Measurements from ENCODE around the gene NEXN. TPM values are rescaled to one million over a fixed set of nuclear protein-coding genes. Genes with fewer than 3 reads are reported as not detected.

Gene NEXN
- total and polyA plus RNA-seq, 2 experiments from 2014 or later: 2.6 to 11.8 TPM

DNA sequence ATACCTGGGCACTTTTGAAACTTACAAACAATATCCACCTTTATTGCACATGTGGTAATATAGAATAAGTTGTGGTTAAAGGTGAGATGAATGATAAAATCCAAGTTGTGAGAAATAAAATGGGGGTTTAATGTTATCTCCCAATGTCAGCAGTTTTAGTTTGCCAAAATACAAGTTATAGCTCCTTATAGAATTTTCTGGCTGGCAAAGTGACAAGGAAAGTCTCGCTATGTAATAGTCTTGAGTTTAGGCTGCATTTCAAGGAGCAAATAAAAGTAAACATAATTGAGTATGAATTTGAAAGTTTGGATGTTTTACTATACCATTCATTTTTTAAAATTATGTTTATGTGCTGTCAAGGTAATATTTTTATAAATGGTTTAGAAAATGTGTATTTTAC is 15.0 kb upstream of the NEXN start:
- ATAC-seq (no peak), DNase-seq (ENCODE audit: low spot score) (no peak)
- H2AFZ ChIP-seq: no peak overlapping the region
- H3K9me2 ChIP-seq (ENCODE audit: insufficient read depth): no peaks in the 10 kb centered on the region
- H4K20me1 ChIP-seq (replicated peaks; ENCODE audit: insufficient read depth): no peaks in the 10 kb centered on the region
- H3K36me3 Mint-ChIP-seq (ENCODE audit: low read depth): peaks cover 11% of the 10 kb centered on the region; the same call in 2 of the 3 replicates
- no peak overlapping the region for H3K27ac Mint-ChIP-seq
- H3K4me3 ChIP-seq: no peak overlapping the region
- H3K27me3 Mint-ChIP-seq (ENCODE audit: insufficient read depth, low read depth, poor library complexity): no peaks in the 10 kb centered on the region
- TF ChIP-seq CREB1 (CRISPR knock-in tag; IDR thresholded peaks at IDR 0.05; ENCODE audit: low read depth) (no peak), EZH2phosphoT487 (IDR thresholded peaks at IDR 0.05; ENCODE audit: unreplicated experiment) (no peak), ZNF331 (CRISPR knock-in tag; IDR thresholded peaks at IDR 0.05; ENCODE audit: low read depth) (no peak), POLR2AphosphoS5 (IDR thresholded peaks at IDR 0.05; ENCODE audit: low read depth) (no peak), NANOG (IDR thresholded peaks at IDR 0.05; ENCODE audit: borderline replicate concordance) (no peak), ZNF114 (CRISPR knock-in tag; IDR thresholded peaks at IDR 0.05) (no peak), EZH2 (IDR thresholded peaks at IDR 0.05; ENCODE audit: low read depth, unreplicated experiment) (no peak)
- TF ChIP-seq, protein P1, sequence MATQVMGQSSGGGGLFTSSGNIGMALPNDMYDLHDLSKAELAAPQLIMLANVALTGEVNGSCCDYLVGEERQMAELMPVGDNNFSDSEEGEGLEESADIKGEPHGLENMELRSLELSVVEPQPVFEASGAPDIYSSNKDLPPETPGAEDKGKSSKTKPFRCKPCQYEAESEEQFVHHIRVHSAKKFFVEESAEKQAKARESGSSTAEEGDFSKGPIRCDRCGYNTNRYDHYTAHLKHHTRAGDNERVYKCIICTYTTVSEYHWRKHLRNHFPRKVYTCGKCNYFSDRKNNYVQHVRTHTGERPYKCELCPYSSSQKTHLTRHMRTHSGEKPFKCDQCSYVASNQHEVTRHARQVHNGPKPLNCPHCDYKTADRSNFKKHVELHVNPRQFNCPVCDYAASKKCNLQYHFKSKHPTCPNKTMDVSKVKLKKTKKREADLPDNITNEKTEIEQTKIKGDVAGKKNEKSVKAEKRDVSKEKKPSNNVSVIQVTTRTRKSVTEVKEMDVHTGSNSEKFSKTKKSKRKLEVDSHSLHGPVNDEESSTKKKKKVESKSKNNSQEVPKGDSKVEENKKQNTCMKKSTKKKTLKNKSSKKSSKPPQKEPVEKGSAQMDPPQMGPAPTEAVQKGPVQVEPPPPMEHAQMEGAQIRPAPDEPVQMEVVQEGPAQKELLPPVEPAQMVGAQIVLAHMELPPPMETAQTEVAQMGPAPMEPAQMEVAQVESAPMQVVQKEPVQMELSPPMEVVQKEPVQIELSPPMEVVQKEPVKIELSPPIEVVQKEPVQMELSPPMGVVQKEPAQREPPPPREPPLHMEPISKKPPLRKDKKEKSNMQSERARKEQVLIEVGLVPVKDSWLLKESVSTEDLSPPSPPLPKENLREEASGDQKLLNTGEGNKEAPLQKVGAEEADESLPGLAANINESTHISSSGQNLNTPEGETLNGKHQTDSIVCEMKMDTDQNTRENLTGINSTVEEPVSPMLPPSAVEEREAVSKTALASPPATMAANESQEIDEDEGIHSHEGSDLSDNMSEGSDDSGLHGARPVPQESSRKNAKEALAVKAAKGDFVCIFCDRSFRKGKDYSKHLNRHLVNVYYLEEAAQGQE (IDR thresholded peaks at IDR 0.05; ENCODE audit: unreplicated experiment): no peak
- no peaks in the 10 kb centered on the region for H3K79me2 ChIP-seq (replicated peaks; ENCODE audit: insufficient read depth)
- H3K9me3 Mint-ChIP-seq: peaks cover 5% of the 10 kb centered on the region; the same call in 1 of the 3 replicates
- no peak overlapping the region for H3K4me2 ChIP-seq
- H3K4me3 Mint-ChIP-seq: no peak overlapping the region
- H3K36me3 ChIP-seq (ENCODE audit: insufficient read depth): no peaks in the 10 kb centered on the region
- H3K27me3 ChIP-seq (ENCODE audit: insufficient read depth): no peaks in the 10 kb centered on the region
- H3K27ac ChIP-seq (ENCODE audit: low read depth): no peak overlapping the region
- H3K4me1 ChIP-seq (ENCODE audit: insufficient read depth): no peaks in the 10 kb centered on the region
- no peaks in the 10 kb centered on the region for H3F3A ChIP-seq (replicated peaks; ENCODE audit: low read depth)
- H3K4me1 Mint-ChIP-seq: no peaks in the 10 kb centered on the region

DNA sequence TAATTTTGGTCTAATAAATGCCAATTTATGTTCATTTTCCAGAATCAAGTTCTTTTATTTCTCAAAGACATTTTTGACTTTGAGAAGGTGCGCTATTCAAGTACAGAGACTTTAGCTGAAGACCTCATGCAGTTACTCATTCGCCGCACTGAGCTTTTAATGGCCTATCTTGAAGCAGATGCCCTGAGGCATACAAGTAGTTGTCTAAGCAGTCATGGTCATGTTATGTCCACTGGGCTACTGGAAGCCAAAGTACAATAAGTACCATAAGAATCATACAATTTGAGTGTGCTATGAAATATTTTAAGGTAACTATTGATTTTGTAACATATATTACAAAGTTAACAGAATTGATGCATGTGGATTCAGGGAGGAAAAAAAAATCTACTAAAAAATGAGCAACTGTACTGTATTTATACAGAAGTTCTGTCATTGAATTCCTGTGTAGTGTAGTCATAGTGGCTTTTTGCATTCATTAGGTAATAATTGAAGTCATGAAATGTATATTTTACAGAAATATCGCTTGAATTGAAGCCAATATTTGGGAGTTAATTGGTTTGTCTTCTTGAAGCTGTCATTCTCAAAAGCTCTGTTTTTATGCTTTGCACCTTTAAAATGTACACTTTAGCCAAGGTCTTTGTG is 13.5 kb upstream of the NEXN start:
- no peaks in the 10 kb centered on the region for H4K20me1 ChIP-seq (replicated peaks; ENCODE audit: insufficient read depth)
- Mint-ChIP-seq H3K9me3 (peaks cover 5% of the 10 kb centered on the region; the same call in 1 of the 3 replicates), H3K4me1 (no peaks in the 10 kb centered on the region), H3K36me3 (ENCODE audit: low read depth) (peaks cover 9% of the 10 kb centered on the region; the same call in 1 of the 3 replicates), H3K4me3 (no peak overlapping the region), H3K27me3 (ENCODE audit: insufficient read depth, low read depth, poor library complexity) (no peaks in the 10 kb centered on the region), H3K27ac (no peak overlapping the region)
- H3K79me2 ChIP-seq (replicated peaks; ENCODE audit: insufficient read depth): no peaks in the 10 kb centered on the region
- TF ChIP-seq EZH2 (IDR thresholded peaks at IDR 0.05; ENCODE audit: low read depth, unreplicated experiment): no peak
- TF ChIP-seq POLR2AphosphoS5 (IDR thresholded peaks at IDR 0.05; ENCODE audit: low read depth): no peak
- no peak overlapping the region for H3K27ac ChIP-seq (ENCODE audit: low read depth)
- ATAC-seq (no peak), DNase-seq (ENCODE audit: low spot score) (no peak)
- no peaks in the 10 kb centered on the region for H3K27me3 ChIP-seq (ENCODE audit: insufficient read depth)
- no peaks in the 10 kb centered on the region for H3F3A ChIP-seq (replicated peaks; ENCODE audit: low read depth)
- H3K36me3 ChIP-seq (ENCODE audit: insufficient read depth): no peaks in the 10 kb centered on the region
- H3K4me2 ChIP-seq: no peak overlapping the region
- no peak overlapping the region for H2AFZ ChIP-seq
- H3K4me3 ChIP-seq: no peak overlapping the region
- no peaks in the 10 kb centered on the region for H3K4me1 ChIP-seq (ENCODE audit: insufficient read depth)
- H3K9me2 ChIP-seq (ENCODE audit: insufficient read depth): no peaks in the 10 kb centered on the region

Measured in GM23338 (cell line).